Testis (tissue), 2 donors: Measurements from ENCODE around the gene APOA4.

Source experiments
- POLR2A ChIP-seq: fragments of 450-650 bp; IDR thresholded peaks from one replicate; pipeline ENCODE4 v1.6.1; 2017; ENCODE audit warnings: antibody characterized with exemption, mild to moderate bottlenecking, moderate library complexity
- TF ChIP-seq, protein P1 (sequence below), 3 experiments: fragments of 450-650 bp in 2 of 3; fragments of 200-600 bp in 1 of 3; sonication (generic) in 1 of 3; IDR thresholded peaks; one replicate each; pipeline ENCODE4 v1.5.1; 2016 to 2019; ENCODE audit warnings: antibody characterized with exemption in 3 of 3, mild to moderate bottlenecking in 2 of 3, moderate library complexity in 1 of 3

DNA sequence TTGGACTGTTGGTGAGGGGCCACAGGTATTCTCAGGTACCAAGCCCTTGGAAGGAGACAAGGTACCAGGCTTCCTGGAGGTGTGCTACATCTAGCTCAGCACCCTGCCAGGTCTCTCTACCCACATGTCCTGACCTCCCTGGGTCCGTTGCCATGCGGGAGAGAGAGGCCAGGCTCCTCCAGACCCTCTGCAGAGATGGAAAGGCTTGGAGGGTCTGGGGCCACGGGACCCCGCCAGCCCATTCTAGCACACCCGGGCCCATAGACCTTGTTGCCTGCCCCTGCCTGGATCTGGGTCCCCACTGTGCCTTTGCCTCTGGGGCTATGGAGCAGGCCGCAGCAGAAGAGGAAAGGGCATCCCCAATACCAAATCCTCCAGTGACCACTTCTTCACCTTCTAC is 4.4 kb upstream of the APOA4 start:
- TF ChIP-seq POLR2A = no peak
- TF ChIP-seq, protein P1, sequence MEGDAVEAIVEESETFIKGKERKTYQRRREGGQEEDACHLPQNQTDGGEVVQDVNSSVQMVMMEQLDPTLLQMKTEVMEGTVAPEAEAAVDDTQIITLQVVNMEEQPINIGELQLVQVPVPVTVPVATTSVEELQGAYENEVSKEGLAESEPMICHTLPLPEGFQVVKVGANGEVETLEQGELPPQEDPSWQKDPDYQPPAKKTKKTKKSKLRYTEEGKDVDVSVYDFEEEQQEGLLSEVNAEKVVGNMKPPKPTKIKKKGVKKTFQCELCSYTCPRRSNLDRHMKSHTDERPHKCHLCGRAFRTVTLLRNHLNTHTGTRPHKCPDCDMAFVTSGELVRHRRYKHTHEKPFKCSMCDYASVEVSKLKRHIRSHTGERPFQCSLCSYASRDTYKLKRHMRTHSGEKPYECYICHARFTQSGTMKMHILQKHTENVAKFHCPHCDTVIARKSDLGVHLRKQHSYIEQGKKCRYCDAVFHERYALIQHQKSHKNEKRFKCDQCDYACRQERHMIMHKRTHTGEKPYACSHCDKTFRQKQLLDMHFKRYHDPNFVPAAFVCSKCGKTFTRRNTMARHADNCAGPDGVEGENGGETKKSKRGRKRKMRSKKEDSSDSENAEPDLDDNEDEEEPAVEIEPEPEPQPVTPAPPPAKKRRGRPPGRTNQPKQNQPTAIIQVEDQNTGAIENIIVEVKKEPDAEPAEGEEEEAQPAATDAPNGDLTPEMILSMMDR (IDR thresholded peaks at IDR 0.05) = no peak
